Liver (tissue), 3 donors: ENCODE measurements around the gene ZDHHC14.

Source experiments
- EGR1 ChIP-seq, 2 donors: IDR thresholded peaks; 2 replicates each; pipeline ENCODE4 v1.6.1; 2016 to 2018; ENCODE audit warnings: antibody characterized with exemption in 2 of 2, low read depth in 2 of 2
- JUND ChIP-seq, 2 donors: IDR thresholded peaks; 2 replicates each; pipeline ENCODE4 v1.6.1; 2016; ENCODE audit warnings: antibody characterized with exemption in 2 of 2
- NR2F2 ChIP-seq: IDR thresholded peaks from 2 replicates; pipeline ENCODE4 v1.6.1; 2016; ENCODE audit warnings: antibody characterized with exemption
- RAD21 ChIP-seq, 2 donors: IDR thresholded peaks; 2 replicates each; pipeline ENCODE4 v1.6.1; 2016; ENCODE audit warnings: antibody characterized with exemption in 2 of 2, mild to moderate bottlenecking in 2 of 2
- REST ChIP-seq: IDR thresholded peaks from 2 replicates; pipeline ENCODE4 v1.6.1; 2016; ENCODE audit warnings: antibody characterized with exemption, mild to moderate bottlenecking
- SP1 ChIP-seq: IDR thresholded peaks from 2 replicates; pipeline ENCODE4 v1.6.1; 2018; ENCODE audit warnings: antibody characterized with exemption, mild to moderate bottlenecking
- TAF1 ChIP-seq: conservative IDR thresholded peaks from 2 replicates; pipeline ENCODE4 v1.6.1; 2016; ENCODE audit warnings: antibody characterized with exemption, mild to moderate bottlenecking
- YY1 ChIP-seq: IDR thresholded peaks from 2 replicates; pipeline ENCODE4 v1.6.1; 2016; ENCODE audit warnings: antibody characterized with exemption, mild to moderate bottlenecking
- ZBTB33 ChIP-seq: IDR thresholded peaks from 2 replicates; pipeline ENCODE4 v1.6.1; 2016; ENCODE audit warnings: antibody characterized with exemption
- TF ChIP-seq, protein P1 (sequence below): IDR thresholded peaks from 2 replicates; pipeline ENCODE4 v1.6.1; 2016; ENCODE audit warnings: antibody characterized with exemption
- TF ChIP-seq, protein P2 (sequence below): fragments of 150-350 bp; IDR thresholded peaks from 2 replicates; pipeline ENCODE4 v1.5.1; 2017; ENCODE audit warnings: improper control_type of control experiment, low read depth, low read length; ENCODE audit not compliant: missing input control
- donor health status: healthy.
- donor health status: healthy.

- TF ChIP-seq, protein P1, sequence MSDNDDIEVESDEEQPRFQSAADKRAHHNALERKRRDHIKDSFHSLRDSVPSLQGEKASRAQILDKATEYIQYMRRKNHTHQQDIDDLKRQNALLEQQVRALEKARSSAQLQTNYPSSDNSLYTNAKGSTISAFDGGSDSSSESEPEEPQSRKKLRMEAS: no peak
- TF ChIP-seq, protein P2, sequence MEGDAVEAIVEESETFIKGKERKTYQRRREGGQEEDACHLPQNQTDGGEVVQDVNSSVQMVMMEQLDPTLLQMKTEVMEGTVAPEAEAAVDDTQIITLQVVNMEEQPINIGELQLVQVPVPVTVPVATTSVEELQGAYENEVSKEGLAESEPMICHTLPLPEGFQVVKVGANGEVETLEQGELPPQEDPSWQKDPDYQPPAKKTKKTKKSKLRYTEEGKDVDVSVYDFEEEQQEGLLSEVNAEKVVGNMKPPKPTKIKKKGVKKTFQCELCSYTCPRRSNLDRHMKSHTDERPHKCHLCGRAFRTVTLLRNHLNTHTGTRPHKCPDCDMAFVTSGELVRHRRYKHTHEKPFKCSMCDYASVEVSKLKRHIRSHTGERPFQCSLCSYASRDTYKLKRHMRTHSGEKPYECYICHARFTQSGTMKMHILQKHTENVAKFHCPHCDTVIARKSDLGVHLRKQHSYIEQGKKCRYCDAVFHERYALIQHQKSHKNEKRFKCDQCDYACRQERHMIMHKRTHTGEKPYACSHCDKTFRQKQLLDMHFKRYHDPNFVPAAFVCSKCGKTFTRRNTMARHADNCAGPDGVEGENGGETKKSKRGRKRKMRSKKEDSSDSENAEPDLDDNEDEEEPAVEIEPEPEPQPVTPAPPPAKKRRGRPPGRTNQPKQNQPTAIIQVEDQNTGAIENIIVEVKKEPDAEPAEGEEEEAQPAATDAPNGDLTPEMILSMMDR: no peak
- TF ChIP-seq TAF1 (no peak), NR2F2 (no peak), REST (no peak), SP1 (no peak), RAD21 (IDR thresholded peaks at IDR 0.05) (no peak), ZBTB33 (no peak), YY1 (no peak), JUND (IDR thresholded peaks at IDR 0.05) (no peak), EGR1 (IDR thresholded peaks at IDR 0.05; ENCODE audit: low read depth in 2 of 2) (no peak)
Observed at GRCh38 chr6:157484181-157484580, 103.2 kb downstream of the ZDHHC14 start.
